HepG2 (cell line): ENCODE measurements around the gene PRKCZ. TPM values are rescaled to one million over a fixed set of nuclear protein-coding genes. Genes with fewer than 3 reads are reported as not detected.

ENCODE experiments used
- ATAC-seq: fragments of 200-7000 bp; cut with Tn5 transposase; 3 replicates; pipeline ENCODE4 v1.9.1; 2020; ENCODE audit warnings: mild to moderate bottlenecking, moderate library complexity
- BruUV-seq: library from RNA; stranded (reverse); fragments of 400-500 nt; replicated peaks from 2 replicates; lab custom pipeline; 2021; lab: Mats Ljungman, UMichigan
- CTCF ChIA-PET: fragments of 300-600 bp; formaldehyde crosslinking; extraction: SDS; loops from one replicate; lab custom pipeline; 2021; ENCODE audit warnings: low total read pairs, inconsistent platforms, low intra/inter-chr PET ratio; lab: Yijun Ruan, JAX
- POLR2A ChIA-PET: fragments of 350-600 bp; sonication (Branson Sonifier 250); formaldehyde crosslinking; loops from one replicate; lab custom pipeline; 2020; ENCODE audit warnings: antibody characterized with exemption, inconsistent platforms; lab: Yijun Ruan, JAX
- DNase-seq: peaks from one replicate; pipeline ENCODE4 v3.0.0-alpha.2; 2015; ENCODE audit warnings: low spot score
- FAIRE-seq: peaks from 3 replicates; lab custom pipeline; 2011; peaks lifted over from hg19 to GRCh38; lab: Jason Lieb, UNC
- H2AFZ ChIP-seq: one replicate; pipeline ENCODE4 v1.6.1; 2011; ENCODE audit warnings: low read length, inconsistent platforms
- H3K27ac ChIP-seq: fragments of 300-600 bp; 3 replicates; pipeline ENCODE4 v1.8.0; 2011; ENCODE audit warnings: mixed run types, mild to moderate bottlenecking, mixed read lengths, low read length, inconsistent platforms; ENCODE audit not compliant: insufficient read depth; ENCODE audit errors: extremely low read length
- H3K27me3 ChIP-seq, 2 experiments: fragments of 200-600 bp in 1 of 2; 2 replicates in 1 of 2; 3 replicates in 1 of 2; pipeline versions ENCODE4 v1.6.0 to v1.8.0; 2011; ENCODE audit warnings: low read length in 2 of 2, mild to moderate bottlenecking in 2 of 2, moderate library complexity in 2 of 2, inconsistent platforms in 1 of 2; ENCODE audit not compliant: insufficient read depth in 2 of 2, control insufficient read depth in 1 of 2
- H3K36me3 ChIP-seq, 2 experiments: fragments of 200-600 bp in 1 of 2; replicated peaks in 1 of 2; 2 replicates in 1 of 2; 3 replicates in 1 of 2; pipeline versions ENCODE4 v1.5.1 to v1.8.0; 2011; ENCODE audit warnings: low read length in 2 of 2, inconsistent platforms in 1 of 2; ENCODE audit not compliant: insufficient read depth in 2 of 2, control insufficient read depth in 1 of 2
- H3K4me1 ChIP-seq: 2 replicates; pipeline ENCODE4 v1.5.1; 2012; ENCODE audit warnings: low read length, inconsistent platforms; ENCODE audit not compliant: insufficient read depth
- H3K4me2 ChIP-seq: 2 replicates; pipeline ENCODE4 v1.6.0; 2011; ENCODE audit warnings: low read depth, low read length, inconsistent platforms
- H3K4me3 ChIP-seq, 3 experiments: fragments of 200-600 bp in 1 of 3; sonication (generic), shearing (Covaris generic) in 1 of 3; replicated peaks in 1 of 3; 2 replicates each; pipeline ENCODE4 v1.5.1; 2011 to 2016; ENCODE audit warnings: low read length in 3 of 3, inconsistent platforms in 2 of 3, low read depth in 2 of 3, mild to moderate bottlenecking in 2 of 3, control low read depth in 1 of 3, mixed read lengths in 1 of 3; ENCODE audit not compliant: insufficient read depth in 1 of 3
- H3K79me2 ChIP-seq: one replicate; pipeline ENCODE4 v1.6.1; 2011; ENCODE audit warnings: low read length, inconsistent platforms; ENCODE audit not compliant: insufficient read depth
- H3K9ac ChIP-seq: 2 replicates; pipeline ENCODE4 v1.6.0; 2011; ENCODE audit warnings: mild to moderate bottlenecking, low read depth, low read length, inconsistent platforms; ENCODE audit not compliant: insufficient read depth
- H3K9me3 ChIP-seq: 2 replicates; pipeline ENCODE4 v1.5.1; 2012; ENCODE audit warnings: mild to moderate bottlenecking, low read length
- H4K20me1 ChIP-seq: 2 replicates; pipeline ENCODE4 v1.6.0; 2011; ENCODE audit warnings: inconsistent platforms, mild to moderate bottlenecking, low read length, moderate library complexity; ENCODE audit not compliant: insufficient read depth
- MATR3 ChIP-seq: sonication (generic); formaldehyde crosslinking; IDR thresholded peaks from 2 replicates; pipeline ENCODE4 v1.4.0; 2020; ENCODE audit warnings: missing genetic modification reagents
- RBM39 ChIP-seq: fragments of 200-400 bp; formaldehyde crosslinking; IDR thresholded peaks from one replicate; pipeline ENCODE4 v1.6.1; 2018; ENCODE audit warnings: antibody characterized with exemption, mild to moderate bottlenecking, low read depth, low read length; ENCODE audit not compliant: poor library complexity, severe bottlenecking
- ZNF275 ChIP-seq: sonication (generic); formaldehyde crosslinking; IDR thresholded peaks from 2 replicates; pipeline ENCODE4 v1.8.0; 2022; ENCODE audit warnings: missing genetic modification reagents, mild to moderate bottlenecking, inconsistent platforms, borderline replicate concordance
- ZNF543 ChIP-seq: sonication (generic); formaldehyde crosslinking; IDR thresholded peaks from 2 replicates; pipeline ENCODE4 v1.4.0; 2020; ENCODE audit warnings: mild to moderate bottlenecking, missing genetic modification reagents
- WGBS: methylation state at CpG from one replicate; pipeline ENCODE4 v1.1.6; 2017; ENCODE audit warnings: low lambda C conversion rate; 5-methylcytosine and 5-hydroxymethylcytosine counted together
- in situ Hi-C: cut with HindIII; loops from 2 replicates; pipeline ENCODE4 v1.10.0; 2017; ENCODE audit warnings: low pct_unique_long_range_greater_than_20kb; ENCODE audit not compliant: extremely low pct_ligation_motif_present
- intact Hi-C: fragments of 100-400 bp; cut with micrococcal nuclease; formaldehyde crosslinking; loops from one replicate; pipeline ENCODE4 v1.10.0; 2022; ENCODE audit not compliant: unreplicated experiment
- polyA plus RNA-seq, 8 experiments: library from polyadenylated mRNA; depleted of rRNA in 3 of 8; stranded (reverse) in 7 of 8; unstranded in 1 of 8; fragments of >200 nt; fragmentation: Illumina TruSeq in 4 of 8; extraction: Trizol in 4 of 8; gene quantifications; 2 replicates each; pipeline versions ENCODE4 v1.2.1 to v1.2.3, GENCODE V29; 2011 to 2016; ENCODE audit warnings: low read depth in 4 of 8, missing spikeins in 1 of 8, mixed read lengths in 1 of 8; ENCODE audit not compliant: insufficient read depth in 1 of 8
- total RNA-seq, 5 experiments: library from RNA; depleted of rRNA; stranded (reverse); fragments of >200 nt; fragmentation: Illumina TruSeq; extraction: Trizol; gene quantifications; 2 replicates each; pipeline ENCODE4 v1.2.3, GENCODE V29; 2016; ENCODE audit warnings: low read depth in 1 of 5

PRKCZ gene
- total and polyA plus RNA-seq, 2 of the 13 experiments (the other 11 are each of a cell fraction or from before 2014, with no cell fraction given), result 34.7 to 85.2 TPM

- TF ChIP-seq ZNF275, result no peak
- TF ChIP-seq MATR3, result no peak
Observed at GRCh38 chr1:2125350-2126211, 75.4 kb downstream of the PRKCZ start (continued).

GRCh38 chr1:2126331-2127186 is 76.3 kb downstream of the PRKCZ start:
- TF ChIP-seq ZNF543 (no peak), RBM39 (peak; percentile 37)
- Histone ChIP-seq H3K9me3 (no peaks in the 10 kb centered on the region), H3K4me3 (no peak overlapping the region), H3K79me2 (no peaks in the 10 kb centered on the region), H4K20me1 (no peaks in the 10 kb centered on the region), H3K9ac (no peak overlapping the region), H3K27ac (no peak overlapping the region), H3K4me1 (no peaks in the 10 kb centered on the region), H3K27me3 (no peaks in the 10 kb centered on the region), H3K4me2 (no peak overlapping the region), H3K36me3 (no peaks in the 10 kb centered on the region), H2AFZ (no peak overlapping the region)
- BruUV-seq, result no TSS peak
- CTCF ChIA-PET, result no interaction called here
- DNase-seq (no peak), ATAC-seq (no peak), FAIRE-seq (no peak)
- POLR2A ChIA-PET, result no interaction called here
- WGBS, result 97% methylated on average over 22 of the region's 39 CpGs
- in situ Hi-C loops, result no loop called here
- intact Hi-C loops, result no loop called here
